PC-9 (cell line): ENCODE data around the gene ITGA3.
A peak's percentile ranks its signal among the peaks of the same experiment; 100 is the strongest.

Experiments used
- CTCF ChIP-seq: fragments of 200-600 bp; sonication (generic); conservative IDR thresholded peaks from 2 replicates; pipeline ENCODE4 v1.6.1; 2017; ENCODE audit warnings: mixed run types, antibody characterized with exemption, mild to moderate bottlenecking, moderate library complexity
- EZH2 ChIP-seq: fragments of 200-600 bp; sonication (generic); IDR thresholded peaks from 2 replicates; pipeline ENCODE4 v1.8.0; 2017; ENCODE audit warnings: antibody characterized with exemption, low read depth

GRCh38 chr17:50117202-50118051 is 61.5 kb downstream of the ITGA3 start:
- TF ChIP-seq CTCF (peak; percentile 50; the same call in 1 of the 2 replicates), EZH2 (no peak)
